Neural progenitor cell (in vitro differentiated cells): Measurements from ENCODE around the gene CHRM4.

Experiments used
- CTCF ChIP-seq: fragments of 200-600 bp; sonication (generic); IDR thresholded peaks from 2 replicates; pipeline ENCODE4 v1.5.1; 2017; ENCODE audit warnings: antibody characterized with exemption, mild to moderate bottlenecking
- EZH2 ChIP-seq: fragments of 200-600 bp; sonication (generic); IDR thresholded peaks from 2 replicates; pipeline ENCODE4 v1.6.1; 2017; ENCODE audit warnings: antibody characterized with exemption, mild to moderate bottlenecking, moderate library complexity
- EZH2phosphoT487 ChIP-seq: fragments of 200-600 bp; sonication (generic); IDR thresholded peaks from 2 replicates; pipeline ENCODE4 v1.6.1; 2017; ENCODE audit warnings: antibody characterized with exemption

GRCh38 chr11:46350695-46351094 lies 40.9 kb downstream of the CHRM4 start:
- no peak for TF ChIP-seq CTCF
- no peak for TF ChIP-seq EZH2
- no peak for TF ChIP-seq EZH2phosphoT487
